Measurements from ENCODE around the gene KIF13A.
"Not testable (repeated sequence)": the region's sequence is repeated elsewhere in the genome, so short reads cannot be mapped to it uniquely, and the experiment has no call there.

KIF13A gene

GRCh38 chr6:17998442-17998841 is 11.0 kb upstream of the KIF13A start:
- no peak for DNase-seq (ENCODE audit: low read depth, low spot score)

GRCh38 chr6:17998003-17998402 is 10.6 kb upstream of the KIF13A start:
- DNase-seq (ENCODE audit: low read depth, low spot score), result no peak

- no peak for DNase-seq (ENCODE audit: low read depth, low spot score)
Measured at GRCh38 chr6:17995414-17995813, 8.0 kb upstream of the KIF13A start.

- DNase-seq (ENCODE audit: low read depth, low spot score), result no peak
Measured at GRCh38 chr6:17994019-17994418, 6.6 kb upstream of the KIF13A start.

- no peak for DNase-seq (ENCODE audit: low read depth, low spot score)
Measured at GRCh38 chr6:17988422-17988944, 1.0 kb upstream of the KIF13A start.

GRCh38 chr6:17987697-17988421 is 424 bp upstream of the KIF13A start:
- DNase-seq (ENCODE audit: low read depth, low spot score), result peak; percentile 89

GRCh38 chr6:17986656-17987446 is 584 bp downstream of the KIF13A start:
- peak; percentile 77 for DNase-seq (ENCODE audit: low read depth, low spot score)

- peak; percentile 25 for DNase-seq (ENCODE audit: low read depth, low spot score)
Measured at GRCh38 chr6:17985934-17986655, 1.3 kb downstream of the KIF13A start.

GRCh38 chr6:17984812-17985670 is 2.4 kb downstream of the KIF13A start:
- DNase-seq (ENCODE audit: low read depth, low spot score), result no peak

- no peak for DNase-seq (ENCODE audit: low read depth, low spot score)
Measured at GRCh38 chr6:17984399-17984798, 3.0 kb downstream of the KIF13A start.

GRCh38 chr6:17983730-17984129 is 3.7 kb downstream of the KIF13A start:
- DNase-seq (ENCODE audit: low read depth, low spot score), result no peak

- no peak for DNase-seq (ENCODE audit: low read depth, low spot score)
Measured at GRCh38 chr6:17980329-17980728, 7.1 kb downstream of the KIF13A start.

GRCh38 chr6:17979479-17979878 is 8.0 kb downstream of the KIF13A start:
- DNase-seq (ENCODE audit: low read depth, low spot score), result no peak

- not testable (repeated sequence) for DNase-seq (ENCODE audit: low read depth, low spot score)
Measured at GRCh38 chr6:17976258-17976657, 11.2 kb downstream of the KIF13A start.

GRCh38 chr6:17974570-17975368 is 12.7 kb downstream of the KIF13A start:
- DNase-seq (ENCODE audit: low read depth, low spot score), result no peak

- DNase-seq (ENCODE audit: low read depth, low spot score), result no peak
Measured at GRCh38 chr6:17972978-17973622, 14.3 kb downstream of the KIF13A start.

GRCh38 chr6:17972074-17972952 is 15.1 kb downstream of the KIF13A start:
- no peak for DNase-seq (ENCODE audit: low read depth, low spot score)

GRCh38 chr6:17971128-17972073 is 16.0 kb downstream of the KIF13A start:
- peak; percentile 53 for DNase-seq (ENCODE audit: low read depth, low spot score)

All from astrocyte of the hippocampus (primary cell).